Peyer's patch (tissue), 4 donors: ENCODE results near the gene SKI. TPM values are rescaled to one million over a fixed set of nuclear protein-coding genes. Genes with fewer than 3 reads are reported as not detected.

ENCODE experiments used
- DNase-seq, 3 donors: peaks; one replicate each; pipeline ENCODE4 v3.0.0-alpha.2; 2017 to 2019
- H3K27ac ChIP-seq, 4 donors: fragments of 200-600 bp; sonication (generic); one replicate each; pipeline ENCODE4 v1.5.1; 2016 to 2019
- H3K27me3 ChIP-seq, 2 donors: fragments of 200-600 bp; sonication (generic); one replicate each; pipeline ENCODE4 v1.5.1; 2019
- H3K36me3 ChIP-seq, 3 donors: fragments of 200-600 bp; sonication (generic); one replicate each; pipeline ENCODE4 v1.5.1; 2016 to 2019
- H3K4me1 ChIP-seq, 4 donors: fragments of 200-600 bp; sonication (generic); one replicate each; pipeline ENCODE4 v1.5.1; 2016 to 2019
- H3K4me3 ChIP-seq, 4 donors: fragments of 200-600 bp; sonication (generic); 1 replicate in 3 of 4; 2 replicates in 1 of 4; pipeline ENCODE4 v1.5.1; 2016 to 2019; ENCODE audit warnings: mild to moderate bottlenecking in 1 of 4
- H3K9me3 ChIP-seq, 4 donors: fragments of 200-600 bp; sonication (generic); one replicate each; pipeline ENCODE4 v1.5.1; 2016 to 2019; ENCODE audit warnings: mild to moderate bottlenecking in 1 of 4
- POLR2A ChIP-seq, 2 donors: fragments of 450-650 bp; IDR thresholded peaks; one replicate each; pipeline ENCODE4 v1.5.1; 2017; ENCODE audit warnings: antibody characterized with exemption in 2 of 2, mild to moderate bottlenecking in 2 of 2, moderate library complexity in 2 of 2
- total RNA-seq, 4 donors: library from RNA; depleted of rRNA; stranded (reverse); fragments of >200 nt; gene quantifications; one replicate each; pipeline ENCODE4 v1.1.0, GENCODE V29; 2016
- TF ChIP-seq, protein P1 (sequence below), 6 experiments: fragments of 450-650 bp in 4 of 6; fragments of 200-600 bp in 2 of 6; sonication (generic) in 1 of 6; IDR thresholded peaks; one replicate each; pipeline ENCODE4 v1.5.1; 2017 to 2019; ENCODE audit warnings: antibody characterized with exemption in 6 of 6, mild to moderate bottlenecking in 3 of 6, moderate library complexity in 1 of 6

SKI gene
- total RNA-seq, 4 donors from 2014 or later: 20.1 to 41.5 (median 37.1) TPM

DNA sequence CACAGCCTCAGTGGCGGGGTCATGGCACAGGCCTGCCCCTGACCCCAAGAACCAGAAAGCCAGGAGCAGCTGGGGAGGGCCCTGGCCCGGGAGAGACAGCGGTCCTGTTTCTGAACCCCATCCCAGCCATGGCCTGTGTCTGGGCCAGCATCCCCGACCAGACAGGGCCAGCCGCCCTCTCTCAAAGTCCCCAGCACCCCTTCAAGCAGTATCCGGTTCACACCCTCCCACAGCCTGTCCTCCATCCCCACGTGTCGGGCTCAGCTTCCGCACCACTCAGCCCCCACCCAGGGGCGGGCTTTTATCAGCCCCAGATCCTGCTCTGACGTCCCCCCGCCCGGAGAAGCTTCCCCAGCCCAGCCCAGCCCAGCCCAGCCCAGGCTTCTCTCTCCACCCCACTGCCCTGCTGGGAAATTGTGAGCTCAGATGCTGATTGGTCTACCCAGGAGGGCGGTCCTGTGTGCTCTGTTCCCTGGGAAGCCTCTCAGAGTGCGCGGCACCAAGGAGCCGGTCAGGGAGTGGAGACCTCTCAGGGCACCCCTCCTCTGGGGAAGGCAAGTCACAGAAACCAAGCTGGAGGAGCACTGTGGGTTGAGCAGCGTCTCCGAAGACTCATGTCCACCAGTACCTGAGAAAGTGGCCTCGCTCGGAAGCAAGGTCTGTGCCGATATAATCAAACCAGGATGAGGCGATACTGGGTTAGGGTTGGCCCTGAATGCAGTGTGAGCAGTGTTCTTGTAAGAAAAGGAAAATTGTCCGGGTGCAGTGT is 28.9 kb upstream of the SKI start:
- Histone ChIP-seq H3K36me3 (no peaks in the 10 kb centered on the region), H3K9me3 (no peaks in the 10 kb centered on the region), H3K27ac (peak overlapping the region; percentile 58 to 91 (median 80)), H3K4me3 (peak overlapping the region; percentile 37 to 55 (median 44)), H3K4me1 (peaks cover 0 to 37% (median 13%) of the 10 kb centered on the region in 4 donors), H3K27me3 (no peaks in the 10 kb centered on the region)
- TF ChIP-seq POLR2A (IDR thresholded peaks at IDR 0.05): peak; percentile 41 to 69
- TF ChIP-seq, protein P1, sequence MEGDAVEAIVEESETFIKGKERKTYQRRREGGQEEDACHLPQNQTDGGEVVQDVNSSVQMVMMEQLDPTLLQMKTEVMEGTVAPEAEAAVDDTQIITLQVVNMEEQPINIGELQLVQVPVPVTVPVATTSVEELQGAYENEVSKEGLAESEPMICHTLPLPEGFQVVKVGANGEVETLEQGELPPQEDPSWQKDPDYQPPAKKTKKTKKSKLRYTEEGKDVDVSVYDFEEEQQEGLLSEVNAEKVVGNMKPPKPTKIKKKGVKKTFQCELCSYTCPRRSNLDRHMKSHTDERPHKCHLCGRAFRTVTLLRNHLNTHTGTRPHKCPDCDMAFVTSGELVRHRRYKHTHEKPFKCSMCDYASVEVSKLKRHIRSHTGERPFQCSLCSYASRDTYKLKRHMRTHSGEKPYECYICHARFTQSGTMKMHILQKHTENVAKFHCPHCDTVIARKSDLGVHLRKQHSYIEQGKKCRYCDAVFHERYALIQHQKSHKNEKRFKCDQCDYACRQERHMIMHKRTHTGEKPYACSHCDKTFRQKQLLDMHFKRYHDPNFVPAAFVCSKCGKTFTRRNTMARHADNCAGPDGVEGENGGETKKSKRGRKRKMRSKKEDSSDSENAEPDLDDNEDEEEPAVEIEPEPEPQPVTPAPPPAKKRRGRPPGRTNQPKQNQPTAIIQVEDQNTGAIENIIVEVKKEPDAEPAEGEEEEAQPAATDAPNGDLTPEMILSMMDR (IDR thresholded peaks at IDR 0.05): peak in 1 of 6 experiments; percentile 7
- DNase-seq: peak; percentile 84 to 95 (median 89)

DNA sequence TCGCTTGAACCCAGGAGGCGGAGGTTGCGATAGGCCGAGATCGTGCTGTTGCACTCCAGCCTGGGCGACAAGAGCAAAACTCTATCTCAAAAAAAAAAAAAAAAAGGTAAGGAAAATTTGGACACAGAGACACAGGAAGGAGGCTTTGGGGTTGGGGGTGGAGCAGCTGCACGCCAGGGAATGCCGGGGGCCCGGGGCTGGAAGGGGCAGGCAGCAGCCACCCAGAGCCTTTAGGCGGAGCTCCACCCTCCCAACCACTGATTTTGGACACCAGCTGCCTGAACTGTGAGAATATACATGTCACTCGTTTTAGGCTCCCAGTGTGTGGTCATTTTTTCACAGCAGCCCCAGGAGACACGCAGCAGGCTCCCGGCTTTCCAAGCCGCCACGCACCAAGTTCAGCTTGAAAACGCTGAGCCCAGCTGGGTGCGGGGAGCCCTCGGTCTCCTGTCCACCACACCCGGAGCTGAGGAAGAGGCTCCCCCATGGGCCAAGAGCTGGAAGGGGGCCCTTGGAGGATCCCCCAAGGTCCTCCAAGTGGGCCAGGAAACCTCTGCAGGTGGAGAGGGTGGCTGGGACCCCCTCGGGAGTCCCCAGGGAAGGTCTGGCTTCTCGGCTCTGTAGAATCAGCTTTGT is 27.7 kb upstream of the SKI start:
- Histone ChIP-seq H3K27me3 (no peaks in the 10 kb centered on the region), H3K27ac (no peak overlapping the region), H3K4me1 (peaks cover 0 to 37% (median 12%) of the 10 kb centered on the region in 4 donors), H3K4me3 (no peak overlapping the region), H3K36me3 (no peaks in the 10 kb centered on the region), H3K9me3 (no peaks in the 10 kb centered on the region)
- no peak for TF ChIP-seq POLR2A (IDR thresholded peaks at IDR 0.05)
- TF ChIP-seq, protein P1 (IDR thresholded peaks at IDR 0.05): no peak
- no peak for DNase-seq

DNA sequence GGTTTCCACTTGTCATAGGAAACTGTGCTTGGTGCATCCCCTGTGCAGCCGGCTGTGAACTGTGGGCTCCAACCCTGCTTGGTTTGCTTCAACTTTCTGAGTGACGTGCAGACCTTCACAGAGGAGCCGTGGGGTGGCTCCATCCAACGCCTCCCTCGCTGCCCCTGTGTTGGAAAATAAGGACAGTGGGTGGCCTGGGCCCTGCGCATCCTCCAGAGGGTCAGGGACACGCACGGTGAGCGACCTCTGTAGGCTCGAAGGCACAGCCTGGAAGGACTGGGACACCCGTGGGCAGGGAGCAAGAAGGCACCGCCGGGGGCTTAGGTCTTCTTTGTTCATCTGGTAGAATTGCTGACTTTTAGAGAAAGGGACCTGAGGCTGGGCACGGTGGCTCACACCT is 27.1 kb upstream of the SKI start:
- no peak overlapping the region for H3K4me3 ChIP-seq
- H3K27ac ChIP-seq: no peak overlapping the region
- DNase-seq: no peak
- no peaks in the 10 kb centered on the region for H3K36me3 ChIP-seq
- H3K4me1 ChIP-seq: peaks cover 0 to 38% (median 14%) of the 10 kb centered on the region in 4 donors
- TF ChIP-seq, protein P1 (IDR thresholded peaks at IDR 0.05): no peak
- no peak for TF ChIP-seq POLR2A (IDR thresholded peaks at IDR 0.05)
- no peaks in the 10 kb centered on the region for H3K9me3 ChIP-seq
- H3K27me3 ChIP-seq: no peaks in the 10 kb centered on the region

- Histone ChIP-seq H3K9me3 (no peaks in the 10 kb centered on the region), H3K4me1 (peaks cover 0 to 41% (median 14%) of the 10 kb centered on the region in 4 donors)
- no peak for TF ChIP-seq POLR2A (IDR thresholded peaks at IDR 0.05)
- TF ChIP-seq, protein P1 (IDR thresholded peaks at IDR 0.05): no peak
Measured at GRCh38 chr1:2202008-2202575, 26.0 kb upstream of the SKI start.

GRCh38 chr1:2202843-2203601 is 25.1 kb upstream of the SKI start:
- TF ChIP-seq POLR2A (IDR thresholded peaks at IDR 0.05): no peak
- TF ChIP-seq, protein P1 (IDR thresholded peaks at IDR 0.05): no peak
- Histone ChIP-seq H3K4me1 (peaks cover under 1 to 43% (median 14%) of the 10 kb centered on the region in 4 donors), H3K27me3 (no peaks in the 10 kb centered on the region), H3K9me3 (no peaks in the 10 kb centered on the region), H3K4me3 (no peak overlapping the region), H3K27ac (no peak overlapping the region), H3K36me3 (no peaks in the 10 kb centered on the region)
- DNase-seq: no peak

More at GRCh38 chr1:2202008-2202575, 26.0 kb upstream of the SKI start:
- no peaks in the 10 kb centered on the region for H3K36me3 ChIP-seq
- DNase-seq: no peak
- no peak overlapping the region for H3K27ac ChIP-seq
- no peaks in the 10 kb centered on the region for H3K27me3 ChIP-seq
- H3K4me3 ChIP-seq: no peak overlapping the region
